NCI-H446 (cell line): ENCODE data around the gene NKX6-2.

Source experiments
- DNase-seq, 2 experiments: peaks; one replicate each; lab custom pipeline; 2025; lab: John Stamatoyannopoulos, UW

NKX6-2 gene

DNA sequence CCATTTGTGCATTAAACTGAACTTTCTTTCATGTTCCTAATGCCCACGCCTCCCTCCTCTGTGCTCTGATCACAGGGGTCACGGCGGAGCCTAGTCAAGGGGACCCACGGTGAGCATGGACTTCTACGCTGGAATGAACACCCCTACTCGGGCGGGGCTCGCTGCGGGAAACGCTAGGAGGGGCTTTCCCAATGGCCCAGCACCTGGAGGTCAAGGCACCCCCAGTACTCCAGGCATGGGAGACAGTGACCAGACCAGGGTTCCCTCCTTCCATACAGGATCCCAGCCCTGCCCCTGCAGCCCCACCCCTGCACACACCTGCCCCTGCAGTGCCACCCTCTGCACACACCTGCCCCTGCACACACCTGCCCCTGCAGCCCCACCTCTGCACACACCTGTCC lies 27.1 kb upstream of the NKX6-2 start:
- DNase-seq = no peak

DNA sequence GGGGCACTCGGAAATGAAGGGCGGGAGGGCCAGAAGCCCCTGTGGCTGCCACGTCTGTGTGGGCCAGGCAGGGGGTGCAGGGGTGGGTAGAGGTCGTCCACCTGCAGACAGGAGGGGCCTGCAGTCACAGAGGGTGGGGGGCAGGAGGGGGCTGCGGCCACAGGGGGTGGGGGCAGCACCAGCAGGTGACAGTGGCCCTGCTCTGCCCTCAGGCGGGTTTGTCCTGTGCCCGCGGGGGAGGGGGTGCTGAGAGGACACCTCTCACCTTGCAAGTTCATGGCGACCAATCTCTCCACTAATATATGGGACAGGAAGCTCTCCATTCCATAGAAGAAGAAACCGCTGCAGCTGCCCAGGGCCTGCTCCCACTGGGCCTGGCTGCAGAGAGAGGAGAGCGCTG lies 26.6 kb upstream of the NKX6-2 start:
- DNase-seq = no peak

DNA sequence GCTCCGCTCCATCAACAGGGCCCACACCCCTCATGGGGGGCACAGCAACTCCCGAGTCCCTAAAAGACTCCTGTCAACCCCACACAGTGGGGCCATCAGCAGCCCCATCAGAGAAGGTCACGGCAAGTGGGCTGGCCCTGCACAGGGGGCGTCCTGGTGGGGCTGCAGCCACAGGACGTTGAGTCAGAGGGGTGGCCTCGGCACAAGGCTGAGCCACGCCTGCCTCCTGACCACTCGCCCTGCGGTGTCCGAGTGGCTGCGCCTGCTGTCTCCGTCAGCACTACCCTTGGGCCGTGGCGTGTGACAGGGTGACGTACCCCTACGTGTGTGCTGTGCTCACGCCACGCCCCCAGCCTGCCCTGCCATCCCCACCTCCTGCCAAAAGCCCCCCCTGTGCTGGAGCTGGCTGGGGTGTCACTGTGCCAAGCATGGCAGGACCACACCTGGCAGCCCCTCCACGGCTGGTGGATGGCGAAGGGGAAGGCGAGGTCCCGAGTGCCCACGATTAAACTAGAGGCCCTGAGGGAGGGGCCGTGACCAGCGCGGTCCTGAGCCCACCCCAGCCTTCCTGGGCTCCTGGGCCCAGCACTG lies 26.0 kb upstream of the NKX6-2 start:
- DNase-seq = no peak

DNA sequence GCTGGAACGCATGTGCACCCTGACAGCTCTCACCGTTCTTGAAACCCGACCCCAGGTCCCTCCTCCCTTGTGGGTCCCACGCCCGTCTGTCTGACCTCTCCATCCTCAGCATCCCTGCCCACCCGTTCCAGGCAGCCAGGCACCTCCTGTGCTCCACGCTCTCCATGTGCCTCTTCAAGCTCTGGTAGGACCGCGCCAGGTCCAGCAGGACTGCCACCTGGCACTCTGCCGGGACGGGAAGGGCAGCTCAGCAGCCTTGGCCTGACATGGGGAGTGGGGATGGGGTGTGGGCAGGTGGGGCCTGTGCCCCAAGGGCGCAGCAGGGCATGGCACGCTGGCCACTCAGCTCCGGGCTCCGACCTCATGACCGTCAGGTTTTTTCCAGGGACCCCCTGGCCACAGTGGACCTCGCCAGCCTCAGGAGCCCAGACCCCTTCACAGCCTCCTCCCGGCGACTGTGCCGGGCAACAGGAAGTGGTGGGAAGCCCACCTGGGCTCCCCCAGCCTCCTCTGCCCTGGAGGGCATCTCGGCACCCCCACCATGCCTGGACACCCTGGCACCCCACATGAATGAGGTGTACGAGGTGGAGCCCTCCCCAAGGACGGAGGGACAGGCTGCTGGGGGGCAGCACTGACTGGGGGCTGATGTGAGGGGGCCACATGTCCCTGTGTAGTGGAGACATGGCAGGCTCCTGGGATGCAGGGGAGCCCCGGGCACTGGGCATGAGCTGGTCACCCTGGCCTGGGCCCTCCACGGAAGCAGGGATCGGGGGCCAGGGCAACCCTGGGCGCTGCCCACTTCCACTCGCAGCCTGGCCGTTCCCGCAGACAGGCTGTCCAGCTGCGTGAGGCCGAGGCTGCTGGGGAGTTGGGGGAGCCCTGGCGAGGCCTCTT lies 25.1 kb upstream of the NKX6-2 start:
- DNase-seq = no peak

DNA sequence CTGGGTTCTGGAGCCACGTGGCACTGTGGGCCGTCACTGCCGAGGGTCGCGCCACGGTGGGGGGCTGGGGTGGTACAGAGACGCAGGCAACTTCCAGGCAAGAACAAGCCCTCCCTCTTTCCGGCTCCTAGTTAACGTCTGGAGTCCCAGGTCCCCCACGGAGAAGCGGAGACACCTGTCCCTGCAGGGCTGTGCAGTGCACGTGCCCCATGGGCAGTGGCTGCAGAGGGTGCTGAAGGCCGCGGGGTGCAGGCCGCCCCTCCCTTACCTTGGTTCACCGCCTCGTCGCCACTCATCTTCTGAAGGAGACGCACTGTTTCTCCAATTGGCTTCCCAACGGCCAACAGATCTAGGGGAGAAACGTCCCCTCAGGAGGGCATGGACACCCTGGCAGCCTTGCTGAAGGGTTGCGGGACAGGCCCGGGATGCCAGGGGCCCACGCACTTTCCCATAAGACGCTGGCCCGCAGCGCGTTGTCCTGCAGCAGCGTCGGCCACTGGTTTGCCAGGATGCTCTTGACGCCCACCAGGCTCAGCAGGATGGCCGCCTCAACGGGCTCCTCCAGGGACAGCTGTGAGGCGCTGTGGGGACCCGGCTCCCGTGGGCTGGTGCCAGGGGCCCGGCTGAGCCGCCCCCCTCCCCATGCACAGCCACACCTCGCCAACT lies 24.3 kb upstream of the NKX6-2 start:
- DNase-seq = no peak

DNA sequence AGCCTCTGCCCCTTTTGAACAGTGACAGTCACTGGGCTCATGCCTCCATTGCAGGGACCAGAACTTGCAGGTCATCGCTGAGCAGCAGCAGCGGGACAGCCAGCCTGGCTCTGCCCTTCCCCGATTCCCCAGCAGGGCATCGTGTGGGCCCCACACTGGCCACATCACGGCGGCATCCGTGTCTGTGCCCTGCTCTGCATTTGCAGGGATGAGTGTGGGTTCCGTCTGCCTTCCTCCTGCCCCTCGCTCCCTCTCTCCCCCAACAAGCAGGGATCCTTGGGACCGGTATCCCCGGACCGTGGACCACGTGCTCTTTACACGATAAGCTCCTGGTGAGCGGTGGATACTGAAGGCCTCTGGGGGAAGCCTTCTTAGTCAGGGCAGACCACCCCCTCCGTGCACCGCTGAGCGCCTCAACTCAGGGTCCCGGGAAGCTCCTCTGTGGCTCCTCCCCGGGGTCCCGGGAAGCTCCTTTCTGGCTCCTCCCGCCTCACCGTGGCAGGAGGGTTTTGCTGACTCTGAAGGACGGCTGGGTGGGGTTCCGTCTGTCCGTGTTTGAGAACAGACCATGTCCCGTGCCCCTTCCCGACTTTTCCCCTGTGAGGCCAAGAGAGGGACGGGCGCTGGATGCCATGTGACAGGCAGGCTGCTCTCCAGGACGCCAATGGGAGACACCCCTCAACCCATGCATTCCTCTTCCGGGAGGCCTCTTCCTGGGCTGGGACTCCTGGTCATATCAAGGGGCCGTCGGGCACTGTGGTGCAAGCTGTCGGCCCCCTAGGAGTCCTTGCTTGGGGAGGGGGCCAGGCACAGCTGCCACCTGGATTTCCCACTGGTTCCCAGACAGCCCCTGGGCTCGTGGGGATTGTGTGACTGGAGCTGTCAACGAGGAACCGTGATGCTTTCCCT lies 23.5 kb upstream of the NKX6-2 start:
- no peak for DNase-seq

DNA sequence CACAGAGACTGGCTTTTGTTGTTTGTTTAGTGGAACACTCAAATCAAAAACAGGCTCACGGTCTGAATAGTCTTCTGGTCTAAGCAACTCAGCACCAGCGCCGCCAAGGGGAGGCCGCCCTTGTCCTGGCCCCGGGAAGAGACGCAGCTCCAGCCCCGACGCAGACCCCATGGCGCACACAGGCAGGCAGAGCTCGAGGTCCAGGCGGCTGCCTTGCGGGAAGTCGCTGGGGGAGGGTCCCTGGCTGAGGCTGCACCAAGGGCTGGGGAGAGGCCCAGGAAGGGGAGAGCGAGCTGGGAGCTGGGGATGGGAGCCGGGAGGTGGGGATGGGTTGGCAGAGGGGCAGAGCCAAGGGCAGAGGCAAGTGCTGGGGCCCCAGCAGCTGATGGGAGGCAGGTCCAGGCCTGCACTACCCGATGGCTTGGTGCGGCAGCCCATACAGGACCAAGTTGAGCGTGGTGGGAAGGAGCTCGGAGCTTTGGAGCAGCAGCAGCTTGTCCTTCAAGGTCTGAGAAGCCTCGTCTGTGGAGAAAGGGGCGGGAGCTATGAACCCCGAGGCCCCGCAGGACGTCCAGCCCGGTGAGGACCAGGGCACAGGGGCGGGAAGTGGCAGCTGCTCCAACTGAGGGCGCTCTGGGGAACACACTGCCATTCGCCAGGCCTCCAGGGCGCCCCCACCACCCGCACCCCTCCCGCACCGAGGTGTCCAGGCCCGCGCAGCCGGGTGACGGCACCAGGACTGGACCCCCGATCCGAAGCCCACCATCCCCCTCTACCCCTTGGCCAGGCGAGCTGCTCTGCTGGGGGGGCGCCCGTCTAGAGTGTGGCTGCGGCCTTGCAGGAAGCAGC lies 22.7 kb upstream of the NKX6-2 start:
- no peak for DNase-seq

DNA sequence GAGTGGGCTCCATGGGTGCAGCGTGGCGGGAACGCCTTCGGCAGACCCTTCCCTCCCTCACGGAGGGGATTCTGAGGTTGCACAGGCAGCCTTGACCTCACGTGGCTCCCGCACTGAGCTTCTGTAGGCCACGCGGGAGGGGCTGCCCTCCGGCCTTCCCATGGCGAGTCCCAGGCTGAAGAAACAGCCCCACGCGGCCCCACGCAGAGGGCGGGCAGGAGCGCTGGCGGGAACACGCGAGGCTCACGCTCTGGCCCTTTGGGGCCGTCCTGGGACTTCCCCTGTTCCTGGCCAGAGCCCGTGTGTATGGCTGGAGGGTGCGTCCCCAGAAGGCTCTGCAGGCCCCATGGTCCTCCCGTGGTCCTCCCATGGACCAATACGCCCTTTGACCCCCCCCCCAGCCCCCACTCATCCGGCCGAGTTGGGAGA lies 21.7 kb upstream of the NKX6-2 start:
- DNase-seq = no peak

DNA sequence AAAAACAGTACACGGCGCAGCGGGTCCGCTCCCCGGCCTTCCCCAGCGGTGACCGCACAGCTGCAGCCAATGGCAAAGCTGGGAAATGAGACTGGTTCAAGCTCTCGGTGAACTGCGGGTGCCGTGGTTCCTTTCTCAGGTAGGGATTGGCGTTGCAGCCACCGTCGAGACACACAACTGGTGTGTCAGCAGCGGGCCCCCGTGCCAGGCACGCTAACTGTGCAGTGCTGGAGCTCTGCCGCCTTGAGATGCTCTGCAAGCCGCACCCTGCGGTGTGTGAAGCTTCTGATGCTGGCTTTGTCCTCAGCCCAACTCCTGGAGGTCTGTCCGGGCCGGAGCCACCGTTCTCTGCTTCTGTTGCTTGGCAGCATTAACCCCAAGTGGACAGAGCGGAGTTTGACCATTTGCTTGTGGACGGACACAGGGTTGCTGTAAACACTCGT lies 20.6 kb upstream of the NKX6-2 start:
- no peak for DNase-seq

DNA sequence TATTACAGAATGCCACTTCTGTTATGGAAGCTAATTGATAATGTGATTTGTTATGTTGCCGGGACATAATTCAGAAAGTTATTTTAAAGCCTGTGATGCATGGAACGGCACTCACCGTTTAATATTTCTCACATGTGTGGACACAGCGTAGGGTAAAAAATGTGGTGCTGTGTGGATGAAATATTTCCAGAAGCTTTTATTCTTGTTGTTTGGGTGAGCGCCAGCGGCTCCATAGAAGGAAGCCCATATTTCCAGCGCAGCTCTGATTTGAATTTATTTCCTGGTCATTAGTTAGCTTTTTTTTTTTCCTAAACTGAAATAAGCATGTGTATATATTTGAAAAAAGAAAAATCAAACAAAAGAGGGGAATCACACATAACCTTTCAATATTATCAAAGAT lies 20.2 kb upstream of the NKX6-2 start:
- DNase-seq = no peak

DNA sequence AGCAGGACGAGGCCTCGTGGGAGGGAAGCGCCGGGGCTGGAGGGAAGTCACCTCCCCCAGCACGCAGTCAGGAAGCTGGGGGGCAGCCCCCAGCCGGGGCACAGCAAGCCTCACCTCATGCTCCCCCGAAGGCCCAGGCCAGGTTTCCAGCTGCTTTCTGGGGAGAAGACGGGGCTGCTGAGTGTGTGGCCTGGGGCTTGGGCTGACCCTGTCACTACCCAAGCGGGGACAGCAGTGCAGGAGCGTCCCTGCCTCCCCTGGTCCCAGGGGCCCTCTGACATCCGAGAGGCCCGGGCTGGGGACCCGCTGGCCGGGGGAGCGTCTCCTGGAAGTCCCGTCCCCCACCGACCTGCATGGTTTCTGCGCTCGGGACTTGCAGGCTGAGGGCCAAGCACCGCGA lies 19.7 kb upstream of the NKX6-2 start:
- DNase-seq = no peak

DNA sequence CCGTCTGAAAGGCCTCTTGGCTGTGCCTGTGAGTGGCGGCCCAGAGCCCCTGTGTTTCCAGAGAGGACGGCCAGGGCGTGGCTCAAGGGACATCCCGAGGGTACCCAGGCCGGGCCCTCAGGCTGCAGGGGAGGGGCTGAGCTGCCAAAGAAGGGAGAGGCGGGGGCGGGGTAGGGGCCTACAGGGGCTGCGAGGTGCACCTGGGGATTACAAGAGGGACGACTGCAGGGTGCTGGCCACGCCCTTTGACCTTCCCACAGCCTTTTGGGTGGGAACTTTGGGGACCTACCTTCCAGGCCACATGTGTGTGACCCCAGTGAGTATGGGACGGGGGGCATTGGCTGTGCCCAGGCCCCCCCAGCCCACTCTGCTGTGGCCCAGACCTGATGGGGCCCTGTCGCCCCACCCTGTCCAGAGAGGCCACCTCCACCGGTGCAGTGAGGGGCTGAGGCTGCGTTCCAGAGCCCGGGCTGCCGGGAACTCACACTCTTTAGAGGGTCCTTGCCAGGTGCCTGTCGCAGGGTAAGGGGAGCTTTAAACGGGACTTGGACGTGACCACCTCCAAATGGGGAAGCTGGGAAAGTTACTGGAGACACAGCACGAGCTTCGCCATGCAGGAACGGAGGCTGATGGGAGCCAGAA lies 19.0 kb upstream of the NKX6-2 start:
- no peak for DNase-seq

DNA sequence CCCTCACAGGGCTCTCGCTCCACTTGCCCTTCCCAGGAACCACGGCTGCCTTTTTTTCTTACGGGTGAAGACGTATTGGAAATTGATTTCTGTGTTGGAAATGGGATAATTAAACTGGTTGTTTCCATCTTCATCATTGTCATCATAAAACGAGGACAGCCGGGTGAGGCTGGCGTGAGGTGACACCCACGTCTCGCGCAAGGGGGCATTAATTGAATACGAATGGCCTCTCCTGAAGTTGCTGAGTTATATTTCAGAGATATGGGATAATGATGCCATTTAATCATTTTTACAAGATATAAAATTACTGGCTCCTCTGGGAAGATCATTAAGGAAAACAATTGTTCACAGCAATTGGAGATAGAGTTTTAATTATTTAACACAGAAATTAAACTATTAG lies 18.3 kb upstream of the NKX6-2 start:
- DNase-seq = no peak

DNA sequence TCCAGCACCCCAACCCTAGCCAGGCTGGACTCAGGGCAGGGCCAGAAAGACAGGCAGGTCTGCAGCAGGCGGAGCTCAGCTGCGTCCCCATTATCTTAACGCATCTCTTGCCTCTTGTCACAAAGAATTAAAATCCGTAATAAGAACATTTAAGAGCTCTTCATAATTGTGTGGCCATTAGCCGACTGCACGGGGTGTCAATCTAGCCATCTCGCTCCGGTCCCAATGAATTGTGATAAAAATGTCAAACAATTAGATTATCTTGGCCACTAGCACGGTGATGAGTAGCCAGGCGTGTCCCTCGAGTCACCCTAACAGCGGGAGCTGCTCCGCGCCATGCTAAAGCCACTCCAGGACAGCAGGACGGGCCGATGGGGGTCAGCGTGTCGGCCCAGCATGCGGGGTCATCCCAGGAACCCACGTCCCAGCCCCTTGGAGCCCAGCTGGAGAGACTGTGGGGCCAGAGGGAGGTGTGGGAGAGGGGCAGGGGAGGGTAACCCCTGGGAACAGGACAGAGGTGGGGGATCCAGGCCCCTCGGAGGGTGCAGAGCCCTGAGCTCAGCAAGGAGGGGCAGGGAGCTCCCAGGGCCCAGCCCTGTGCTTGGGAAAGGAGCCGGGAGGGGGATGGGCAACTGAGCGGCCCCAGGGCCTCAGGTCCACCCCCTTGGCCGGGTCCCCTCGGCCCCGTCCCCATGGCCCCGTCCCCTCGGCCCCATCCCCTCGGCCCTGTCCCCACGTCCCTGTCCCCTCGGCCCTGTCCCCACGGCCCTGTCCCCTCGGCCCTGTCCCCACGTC lies 17.7 kb upstream of the NKX6-2 start:
- no peak for DNase-seq

DNA sequence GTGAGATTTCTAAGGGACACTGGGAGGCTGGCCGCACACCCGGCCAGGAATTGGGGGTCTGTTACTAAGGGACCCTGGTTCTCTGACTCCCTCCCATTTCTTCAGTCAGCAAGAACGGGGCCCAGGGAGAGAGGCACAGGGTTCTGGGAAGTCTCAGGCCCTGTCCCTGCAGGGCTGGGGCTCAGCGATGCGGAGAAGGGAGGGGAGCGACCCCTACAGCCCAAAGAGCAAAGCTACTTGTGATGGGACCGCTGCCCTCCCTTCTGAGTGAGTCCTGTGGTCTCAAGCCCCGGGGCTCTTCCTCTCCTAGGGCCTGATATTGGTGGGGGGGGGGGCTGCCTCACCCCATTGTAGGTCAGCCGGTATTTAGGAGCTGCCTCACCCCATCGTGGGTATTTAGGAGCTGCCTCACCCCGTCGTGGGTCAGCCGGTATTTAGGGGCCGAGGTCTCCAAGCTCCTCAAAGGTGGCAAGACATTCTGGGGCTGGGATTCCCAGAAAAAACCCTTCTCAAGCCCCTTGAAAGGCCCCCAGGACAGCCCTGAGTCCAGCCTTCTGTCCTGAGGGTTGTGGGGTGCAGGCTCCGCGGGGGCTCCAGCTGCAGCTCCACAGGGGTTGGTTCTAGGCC lies 16.9 kb upstream of the NKX6-2 start:
- DNase-seq = no peak

DNA sequence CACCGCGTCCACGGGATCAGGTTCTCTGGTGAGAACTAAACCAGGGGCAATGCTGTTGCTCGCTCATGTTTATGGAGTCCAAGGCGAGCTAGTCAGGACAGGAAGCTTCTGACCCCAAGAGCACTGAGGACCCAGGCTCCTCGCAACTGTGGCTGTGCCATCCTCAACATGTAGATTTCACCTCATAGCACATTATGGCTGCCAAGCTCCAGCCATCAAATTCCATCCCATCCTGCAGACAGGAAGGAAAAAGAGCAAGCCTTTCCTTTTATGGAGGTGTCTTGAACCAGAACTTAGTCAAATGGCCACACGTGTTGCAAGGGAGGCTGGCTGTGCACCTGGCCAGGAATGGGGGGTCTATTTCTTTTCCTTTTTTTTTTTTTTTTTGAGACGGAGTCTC lies 16.1 kb upstream of the NKX6-2 start:
- no peak for DNase-seq

DNA sequence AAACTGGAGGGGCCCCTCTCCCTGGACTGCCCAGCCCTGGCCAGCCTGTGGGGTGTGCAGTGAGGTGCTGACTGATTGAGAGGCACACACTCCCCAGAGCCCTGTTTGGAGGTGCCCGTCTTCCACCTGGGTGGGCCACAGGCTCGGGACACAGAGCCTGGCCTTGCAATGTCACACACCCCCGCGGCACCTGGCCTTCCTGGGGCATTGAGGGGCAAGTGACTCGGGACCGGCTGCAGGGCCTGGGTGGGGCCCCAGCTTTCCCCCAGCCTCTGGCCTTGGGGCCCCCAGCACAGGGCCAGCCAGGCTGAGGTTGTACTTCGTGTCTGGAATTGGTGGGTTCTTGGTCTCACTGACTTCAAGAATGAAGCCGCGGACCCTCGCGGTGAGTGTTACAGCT lies 13.9 kb upstream of the NKX6-2 start:
- DNase-seq = no peak

DNA sequence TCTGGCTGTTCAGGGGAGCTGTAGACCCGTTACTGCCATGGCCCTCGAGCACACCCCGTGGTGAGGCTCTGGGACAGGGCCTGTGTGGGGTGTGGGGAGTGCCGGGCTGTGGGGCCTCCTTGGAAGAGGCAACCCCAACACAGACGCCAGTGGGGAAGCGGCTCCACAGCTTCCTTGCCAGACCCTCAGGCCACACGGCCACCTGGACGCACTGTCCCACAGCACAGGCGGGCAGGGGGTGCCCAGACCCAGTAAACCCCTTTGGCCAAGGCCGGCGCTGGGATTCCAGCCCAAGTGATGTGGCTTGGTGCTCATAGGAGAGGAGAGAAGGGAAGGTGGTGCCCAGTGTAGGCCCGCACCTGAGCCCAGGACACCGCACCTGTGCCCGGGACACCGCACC lies 12.9 kb upstream of the NKX6-2 start:
- no peak for DNase-seq

DNA sequence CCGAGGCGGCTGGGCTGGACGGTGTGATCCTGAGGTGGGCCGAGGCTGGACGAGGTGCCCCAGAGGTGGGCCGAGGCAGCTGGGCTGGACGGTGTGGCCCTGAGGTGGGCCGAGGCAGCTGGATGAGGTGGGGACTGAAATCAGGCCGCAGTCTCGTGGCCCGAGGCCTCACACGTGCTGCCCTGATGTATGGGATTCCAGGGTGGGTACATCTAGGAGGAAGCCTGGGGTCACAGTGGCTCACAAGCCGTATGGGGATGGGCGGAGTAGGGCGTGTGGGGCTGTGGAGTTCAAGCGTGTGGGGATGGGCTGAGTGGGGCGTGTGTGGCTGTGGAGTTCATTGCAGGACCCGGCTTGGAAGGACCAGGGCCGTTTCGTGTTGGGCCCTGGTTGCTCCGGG lies 12.5 kb upstream of the NKX6-2 start:
- no peak for DNase-seq
